C4-2B (cell line): ENCODE results near the gene USPL1.

Experiments
- ZFX ChIP-seq: fragments of 450-650 bp; IDR thresholded peaks from 2 replicates; pipeline ENCODE4 v1.6.1; 2017
- TF ChIP-seq, protein P1 (sequence below): fragments of 450-650 bp; conservative IDR thresholded peaks from 2 replicates; pipeline ENCODE4 v1.5.1; 2017; ENCODE audit warnings: mild to moderate bottlenecking

DNA sequence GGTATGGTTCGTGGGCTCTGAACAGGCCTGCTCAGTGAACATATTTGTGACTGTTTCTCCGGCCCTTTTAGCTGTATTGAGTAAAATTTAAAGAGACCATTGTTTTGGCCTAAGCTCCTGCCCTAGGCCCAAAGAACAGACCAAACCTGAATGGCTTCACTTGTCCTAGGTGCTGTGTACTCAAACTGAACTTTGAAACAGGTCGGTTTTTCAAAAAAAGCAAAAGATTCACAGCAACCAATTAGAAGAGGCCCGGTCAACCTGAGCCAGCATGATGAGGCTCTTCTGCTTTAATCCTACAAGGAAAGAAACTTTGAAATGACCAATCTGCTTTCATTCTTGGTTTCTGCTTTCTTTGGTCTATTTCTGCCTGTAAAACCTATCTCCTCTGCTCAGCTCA is 50.6 kb downstream of the USPL1 start:
- TF ChIP-seq, protein P1, sequence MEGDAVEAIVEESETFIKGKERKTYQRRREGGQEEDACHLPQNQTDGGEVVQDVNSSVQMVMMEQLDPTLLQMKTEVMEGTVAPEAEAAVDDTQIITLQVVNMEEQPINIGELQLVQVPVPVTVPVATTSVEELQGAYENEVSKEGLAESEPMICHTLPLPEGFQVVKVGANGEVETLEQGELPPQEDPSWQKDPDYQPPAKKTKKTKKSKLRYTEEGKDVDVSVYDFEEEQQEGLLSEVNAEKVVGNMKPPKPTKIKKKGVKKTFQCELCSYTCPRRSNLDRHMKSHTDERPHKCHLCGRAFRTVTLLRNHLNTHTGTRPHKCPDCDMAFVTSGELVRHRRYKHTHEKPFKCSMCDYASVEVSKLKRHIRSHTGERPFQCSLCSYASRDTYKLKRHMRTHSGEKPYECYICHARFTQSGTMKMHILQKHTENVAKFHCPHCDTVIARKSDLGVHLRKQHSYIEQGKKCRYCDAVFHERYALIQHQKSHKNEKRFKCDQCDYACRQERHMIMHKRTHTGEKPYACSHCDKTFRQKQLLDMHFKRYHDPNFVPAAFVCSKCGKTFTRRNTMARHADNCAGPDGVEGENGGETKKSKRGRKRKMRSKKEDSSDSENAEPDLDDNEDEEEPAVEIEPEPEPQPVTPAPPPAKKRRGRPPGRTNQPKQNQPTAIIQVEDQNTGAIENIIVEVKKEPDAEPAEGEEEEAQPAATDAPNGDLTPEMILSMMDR = no peak
- no peak for TF ChIP-seq ZFX
